Endodermal cell (in vitro differentiated cells): ENCODE data around the gene SPATA6L. TPM values are rescaled to one million over a fixed set of nuclear protein-coding genes. Genes with fewer than 3 reads are reported as not detected.

Source experiments
- DNase-seq: peaks from one replicate; pipeline ENCODE4 v3.0.0-alpha.2; 2017
- H3K27ac ChIP-seq: 2 replicates; pipeline ENCODE4 v1.5.1; 2013; ENCODE audit warnings: mild to moderate bottlenecking, low read depth, low read length, moderate library complexity
- H3K27me3 ChIP-seq: 2 replicates; pipeline ENCODE4 v1.6.1; 2013; ENCODE audit warnings: mild to moderate bottlenecking, low read length, moderate library complexity; ENCODE audit not compliant: insufficient read depth, control insufficient read depth, poor library complexity, severe bottlenecking
- H3K36me3 ChIP-seq: 2 replicates; pipeline ENCODE4 v1.7.0; 2013; ENCODE audit warnings: mild to moderate bottlenecking, low read length, moderate library complexity; ENCODE audit not compliant: control insufficient read depth, insufficient read depth
- H3K4me1 ChIP-seq: one replicate; pipeline ENCODE4 v1.7.0; 2013; ENCODE audit warnings: low read length; ENCODE audit not compliant: control insufficient read depth, insufficient read depth
- H3K4me3 ChIP-seq: 2 replicates; pipeline ENCODE4 v1.5.1; 2013; ENCODE audit warnings: mild to moderate bottlenecking, low read length, moderate library complexity
- H3K9ac ChIP-seq: 2 replicates; pipeline ENCODE4 v1.6.1; 2013; ENCODE audit warnings: mild to moderate bottlenecking, low read length, moderate library complexity; ENCODE audit not compliant: poor library complexity, severe bottlenecking; ENCODE audit errors: extremely low read depth
- H3K9me3 ChIP-seq: 2 replicates; pipeline ENCODE4 v1.6.1; 2013; ENCODE audit warnings: mild to moderate bottlenecking, low read length, moderate library complexity; ENCODE audit not compliant: control insufficient read depth
- H3K27ac Mint-ChIP-seq: 2 replicates; pipeline ENCODE4 v1.8.0; 2020; ENCODE audit warnings: mixed read lengths
- H3K27me3 Mint-ChIP-seq: 2 replicates; pipeline ENCODE4 v1.8.0; 2021; ENCODE audit warnings: mild to moderate bottlenecking, mixed read lengths; ENCODE audit not compliant: insufficient read depth
- H3K36me3 Mint-ChIP-seq: 2 replicates; pipeline ENCODE4 v1.8.0; 2020; ENCODE audit warnings: low read depth, mixed read lengths
- H3K4me1 Mint-ChIP-seq: 2 replicates; pipeline ENCODE4 v1.8.0; 2020; ENCODE audit warnings: mixed read lengths
- H3K4me3 Mint-ChIP-seq: 2 replicates; pipeline ENCODE4 v1.8.0; 2020; ENCODE audit warnings: mild to moderate bottlenecking, moderate library complexity, mixed read lengths
- H3K9me3 Mint-ChIP-seq: 2 replicates; pipeline ENCODE4 v1.8.0; 2020; ENCODE audit warnings: mild to moderate bottlenecking, mixed read lengths
- WGBS, 2 experiments: methylation state at CpG; one replicate each; pipeline versions ENCODE4 v1.1.5 to v1.1.7; 2013; ENCODE audit warnings: missing lambda C conversion rate in 2 of 2, mixed read lengths in 1 of 2; ENCODE audit not compliant: insufficient coverage in 1 of 2, insufficient read length in 1 of 2; 5-methylcytosine and 5-hydroxymethylcytosine counted together
- total RNA-seq, 2 donors: library from RNA; stranded (reverse); fragmentation: NEBNext Ultra II Directional in 1 of 2; extraction: Animal tissue kit (Norgen Biotek cat#: 25700) in 1 of 2; gene quantifications; 2 replicates in 1 of 2; 3 replicates in 1 of 2; pipeline ENCODE4 v1.2.1, GENCODE V29; 2021
- TF ChIP-seq, protein P1 (sequence below): fragments of 200-600 bp; sonication (generic); conservative IDR thresholded peaks from 2 replicates; pipeline ENCODE4 v1.5.0; 2021; ENCODE audit warnings: antibody characterized with exemption, mild to moderate bottlenecking

The SPATA6L gene
- total RNA-seq, 2 donors from 2014 or later = 1.2 to 2.0 TPM

- no peak overlapping the region for H3K4me3 ChIP-seq
- no peaks in the 10 kb centered on the region for H3K4me1 ChIP-seq
- no peak overlapping the region for H3K27ac ChIP-seq
- peaks cover 21% of the 10 kb centered on the region for H3K36me3 Mint-ChIP-seq
- TF ChIP-seq, protein P1, sequence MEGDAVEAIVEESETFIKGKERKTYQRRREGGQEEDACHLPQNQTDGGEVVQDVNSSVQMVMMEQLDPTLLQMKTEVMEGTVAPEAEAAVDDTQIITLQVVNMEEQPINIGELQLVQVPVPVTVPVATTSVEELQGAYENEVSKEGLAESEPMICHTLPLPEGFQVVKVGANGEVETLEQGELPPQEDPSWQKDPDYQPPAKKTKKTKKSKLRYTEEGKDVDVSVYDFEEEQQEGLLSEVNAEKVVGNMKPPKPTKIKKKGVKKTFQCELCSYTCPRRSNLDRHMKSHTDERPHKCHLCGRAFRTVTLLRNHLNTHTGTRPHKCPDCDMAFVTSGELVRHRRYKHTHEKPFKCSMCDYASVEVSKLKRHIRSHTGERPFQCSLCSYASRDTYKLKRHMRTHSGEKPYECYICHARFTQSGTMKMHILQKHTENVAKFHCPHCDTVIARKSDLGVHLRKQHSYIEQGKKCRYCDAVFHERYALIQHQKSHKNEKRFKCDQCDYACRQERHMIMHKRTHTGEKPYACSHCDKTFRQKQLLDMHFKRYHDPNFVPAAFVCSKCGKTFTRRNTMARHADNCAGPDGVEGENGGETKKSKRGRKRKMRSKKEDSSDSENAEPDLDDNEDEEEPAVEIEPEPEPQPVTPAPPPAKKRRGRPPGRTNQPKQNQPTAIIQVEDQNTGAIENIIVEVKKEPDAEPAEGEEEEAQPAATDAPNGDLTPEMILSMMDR = no peak
- H3K27ac Mint-ChIP-seq = no peak overlapping the region
- H3K27me3 Mint-ChIP-seq = no peaks in the 10 kb centered on the region
- H3K9me3 Mint-ChIP-seq = no peaks in the 10 kb centered on the region
- no peaks in the 10 kb centered on the region for H3K27me3 ChIP-seq
- no peak for DNase-seq
- no peak overlapping the region for H3K4me3 Mint-ChIP-seq
- H3K4me1 Mint-ChIP-seq = peaks cover 3% of the 10 kb centered on the region
- H3K9ac ChIP-seq = no peak overlapping the region
- H3K9me3 ChIP-seq = no peaks in the 10 kb centered on the region
- WGBS, 2 experiments = 97 to 98% methylated on average over 8 of the region's 8 CpGs
- H3K36me3 ChIP-seq = peaks cover 88% of the 10 kb centered on the region
Measured at GRCh38 chr9:4576448-4576847, 89.8 kb downstream of the SPATA6L start.

DNA sequence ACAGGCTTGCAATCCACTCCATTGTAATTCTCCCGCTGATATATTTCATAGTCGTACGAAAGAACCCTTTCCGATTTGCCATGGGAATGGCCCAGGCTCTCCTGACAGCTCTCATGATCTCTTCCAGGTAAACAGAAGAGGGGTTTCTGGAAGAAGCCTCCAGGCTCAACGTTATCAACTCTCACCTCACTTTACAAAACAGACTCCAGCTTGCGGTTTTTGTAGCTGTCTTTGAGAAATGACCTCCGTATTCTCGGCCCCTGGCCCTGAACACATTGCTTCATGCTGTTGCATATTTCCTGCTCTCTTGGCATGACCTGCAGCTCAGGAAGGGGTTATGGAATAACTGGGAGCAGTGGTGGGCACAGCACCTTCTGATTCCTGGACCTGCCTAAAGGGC is 90.3 kb downstream of the SPATA6L start:
- TF ChIP-seq, protein P1 = no peak
- no peak overlapping the region for H3K27ac ChIP-seq
- H3K36me3 Mint-ChIP-seq = peaks cover 21% of the 10 kb centered on the region
- H3K4me3 ChIP-seq = no peak overlapping the region
- H3K27me3 Mint-ChIP-seq = no peaks in the 10 kb centered on the region
- 94 to 95% methylated on average over 7 to 8 of the region's 8 CpGs for WGBS, 2 experiments
- H3K4me3 Mint-ChIP-seq = no peak overlapping the region
- H3K9ac ChIP-seq = no peak overlapping the region
- no peaks in the 10 kb centered on the region for H3K9me3 ChIP-seq
- H3K27me3 ChIP-seq = no peaks in the 10 kb centered on the region
- peaks cover 3% of the 10 kb centered on the region for H3K4me1 Mint-ChIP-seq
- H3K27ac Mint-ChIP-seq = no peak overlapping the region
- no peaks in the 10 kb centered on the region for H3K9me3 Mint-ChIP-seq
- DNase-seq = no peak
- no peaks in the 10 kb centered on the region for H3K4me1 ChIP-seq
- peaks cover 83% of the 10 kb centered on the region for H3K36me3 ChIP-seq

DNA sequence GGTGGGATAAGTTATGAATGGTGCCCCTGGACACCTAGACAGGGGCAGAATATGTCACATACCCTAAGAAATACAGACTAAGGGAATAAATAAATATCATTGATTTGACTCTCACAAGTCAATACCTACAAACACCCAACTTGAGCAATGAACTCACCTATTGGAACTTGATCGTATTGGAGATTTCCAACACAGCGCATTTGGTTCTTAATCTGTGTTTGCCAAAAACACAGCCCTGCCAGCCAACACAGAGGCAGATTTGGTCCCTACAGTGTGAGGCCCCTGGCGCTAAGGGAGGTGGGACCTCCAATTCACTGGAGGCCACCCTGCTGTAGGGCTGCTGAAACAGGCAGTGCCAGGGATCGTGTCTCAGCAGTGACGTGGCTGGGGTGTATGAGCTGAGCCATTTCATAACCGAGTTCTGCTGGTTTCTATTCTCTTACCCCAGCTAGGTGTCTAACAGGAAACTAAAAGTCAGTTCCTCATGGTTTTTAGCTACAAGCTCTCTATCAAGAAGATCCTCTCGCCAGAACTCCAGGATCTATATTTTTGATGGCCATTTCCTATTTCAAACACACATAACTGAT is 91.5 kb downstream of the SPATA6L start:
- H3K4me1 Mint-ChIP-seq = peaks cover 3% of the 10 kb centered on the region
- Histone ChIP-seq H3K36me3 (peaks cover 82% of the 10 kb centered on the region), H3K9ac (no peak overlapping the region), H3K4me1 (no peaks in the 10 kb centered on the region), H3K27me3 (no peaks in the 10 kb centered on the region), H3K27ac (no peak overlapping the region), H3K9me3 (no peaks in the 10 kb centered on the region), H3K4me3 (no peak overlapping the region)
- no peak overlapping the region for H3K4me3 Mint-ChIP-seq
- WGBS, 2 experiments = 92 to 95% methylated on average over 5 to 7 of the region's 7 CpGs
- no peak for DNase-seq
- no peak overlapping the region for H3K27ac Mint-ChIP-seq
- TF ChIP-seq, protein P1 = no peak
- H3K9me3 Mint-ChIP-seq = no peaks in the 10 kb centered on the region
- no peaks in the 10 kb centered on the region for H3K27me3 Mint-ChIP-seq
- peaks cover 21% of the 10 kb centered on the region for H3K36me3 Mint-ChIP-seq
